ENCODE measurements around the gene CFLAR. TPM values are rescaled to one million over a fixed set of nuclear protein-coding genes. Genes with fewer than 3 reads are reported as not detected.
"Not testable (repeated sequence)": the region's sequence is repeated elsewhere in the genome, so short reads cannot be mapped to it uniquely, and the experiment has no call there.

Gene CFLAR
- total and polyA plus RNA-seq, 5 experiments from 2014 or later: 50.7 to 142 (median 93.3) TPM

GRCh38 chr2:201138401-201138970 is 22.5 kb downstream of the CFLAR start:
- Mint-ChIP-seq H3K27me3 (no peaks in the 10 kb centered on the region), H3K4me3 (no peak overlapping the region), H3K27ac (peak overlapping the region in 3 of 10 donors; percentile 37 to 71 (median 61)), H3K4me1 (peaks cover under 1 to 17% (median 9%) of the 10 kb centered on the region in 4 donors), H3K9me3 (no peaks in the 10 kb centered on the region), H3K36me3 (peaks cover 6 to 87% (median 16%) of the 10 kb centered on the region in 3 donors)
- DNase-seq: no peak
- POLR2A ChIA-PET: interaction anchor here (1.7 kb wide), 1 partner anchor 20 kb away, joined by 5 read pairs; no protein-coding TSS in a partner anchor
- no peak for ATAC-seq

DNA sequence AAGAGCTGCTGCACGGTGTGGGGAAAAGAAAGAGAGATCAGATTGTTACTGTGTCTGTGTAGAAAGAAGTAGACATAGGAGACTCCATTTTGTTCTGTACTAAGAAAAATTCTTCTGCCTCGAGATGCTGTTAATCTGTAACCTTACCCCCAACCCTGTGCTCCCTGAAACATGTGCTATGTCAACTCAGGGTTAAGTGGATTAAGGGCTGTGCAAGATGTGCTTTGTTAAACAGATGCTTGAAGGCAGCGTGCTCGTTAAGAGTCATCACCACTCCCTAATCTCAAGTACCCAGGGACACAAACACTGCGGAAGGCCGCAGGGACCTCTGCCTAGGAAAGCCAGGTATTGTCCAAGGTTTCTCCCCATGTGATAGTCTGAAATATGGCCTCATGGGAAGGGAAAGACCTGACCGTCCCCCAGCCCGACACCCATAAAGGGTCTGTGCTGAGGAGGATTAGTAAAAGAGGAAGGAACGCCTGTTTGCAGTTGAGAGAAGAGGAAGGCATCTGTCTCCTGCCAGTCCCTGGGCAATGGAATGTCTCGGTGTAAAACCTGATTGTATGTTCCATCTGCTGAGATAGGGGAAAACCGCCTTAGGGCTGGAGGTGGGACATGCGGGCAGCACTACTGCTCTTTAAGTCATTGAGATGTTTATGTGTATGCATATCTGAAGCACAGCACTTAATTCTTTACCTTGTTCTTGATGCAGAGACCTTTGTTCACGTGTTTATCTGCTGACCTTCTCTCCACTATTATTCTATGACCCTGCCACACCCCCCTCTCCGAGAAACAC is 23.2 kb downstream of the CFLAR start:
- H3K4me1 Mint-ChIP-seq: peaks cover 0 to 17% (median 9%) of the 10 kb centered on the region in 4 donors
- H3K9me3 Mint-ChIP-seq, POLR2A ChIA-PET, H3K4me3 Mint-ChIP-seq, H3K27me3 Mint-ChIP-seq, DNase-seq, ATAC-seq: not testable (repeated sequence)
- H3K27ac Mint-ChIP-seq: peak overlapping the region in 6 of 10 donors; percentile 37 to 71 (median 54)
- peaks cover 6 to 85% (median 16%) of the 10 kb centered on the region in 3 donors for H3K36me3 Mint-ChIP-seq

GRCh38 chr2:201139836-201140604 is 24.1 kb downstream of the CFLAR start:
- no peak overlapping the region for H3K4me3 Mint-ChIP-seq
- ATAC-seq (no peak), DNase-seq (no peak)
- H3K27ac Mint-ChIP-seq: peak overlapping the region in 2 of 10 donors; percentile 43 to 46
- peaks cover 0 to 16% (median 9%) of the 10 kb centered on the region in 4 donors for H3K4me1 Mint-ChIP-seq
- H3K36me3 Mint-ChIP-seq: peaks cover 6 to 85% (median 16%) of the 10 kb centered on the region in 3 donors
- H3K27me3 Mint-ChIP-seq: no peaks in the 10 kb centered on the region
- H3K9me3 Mint-ChIP-seq: no peaks in the 10 kb centered on the region
- POLR2A ChIA-PET: no interaction called here

GRCh38 chr2:201144101-201145051 is 28.4 kb downstream of the CFLAR start:
- Mint-ChIP-seq H3K4me3 (no peak overlapping the region), H3K9me3 (no peaks in the 10 kb centered on the region), H3K27me3 (no peaks in the 10 kb centered on the region), H3K27ac (peak overlapping the region in 1 of 10 donors; percentile 7), H3K36me3 (peaks cover 0 to 65% (median 6%) of the 10 kb centered on the region in 3 donors), H3K4me1 (peaks cover 0 to 10% (median 3%) of the 10 kb centered on the region in 4 donors)
- POLR2A ChIA-PET: interaction anchor here (1.8 kb wide), 1 partner anchor 26 kb away, joined by 7 read pairs; no protein-coding TSS in a partner anchor
- ATAC-seq: no peak
- no peak for DNase-seq

- Mint-ChIP-seq H3K27ac (peak overlapping the region in 9 of 10 donors; percentile 10 to 70 (median 49)), H3K4me1 (peaks cover 7 to 42% (median 16%) of the 10 kb centered on the region in 4 donors), H3K36me3 (peaks cover 0 to 66% (median 15%) of the 10 kb centered on the region in 3 donors), H3K4me3 (no peak overlapping the region), H3K9me3 (no peaks in the 10 kb centered on the region), H3K27me3 (no peaks in the 10 kb centered on the region)
- POLR2A ChIA-PET: interaction anchor here (0.6 to 1.5 kb wide), 3 partner anchors 19 to 1193 kb away, joined by 3 to 6 read pairs (median 3); no protein-coding TSS in a partner anchor
- ATAC-seq: no peak
- DNase-seq: no peak
These were observed 32.5 kb downstream of the CFLAR start for GRCh38 chr2:201148434-201148990.

DNA sequence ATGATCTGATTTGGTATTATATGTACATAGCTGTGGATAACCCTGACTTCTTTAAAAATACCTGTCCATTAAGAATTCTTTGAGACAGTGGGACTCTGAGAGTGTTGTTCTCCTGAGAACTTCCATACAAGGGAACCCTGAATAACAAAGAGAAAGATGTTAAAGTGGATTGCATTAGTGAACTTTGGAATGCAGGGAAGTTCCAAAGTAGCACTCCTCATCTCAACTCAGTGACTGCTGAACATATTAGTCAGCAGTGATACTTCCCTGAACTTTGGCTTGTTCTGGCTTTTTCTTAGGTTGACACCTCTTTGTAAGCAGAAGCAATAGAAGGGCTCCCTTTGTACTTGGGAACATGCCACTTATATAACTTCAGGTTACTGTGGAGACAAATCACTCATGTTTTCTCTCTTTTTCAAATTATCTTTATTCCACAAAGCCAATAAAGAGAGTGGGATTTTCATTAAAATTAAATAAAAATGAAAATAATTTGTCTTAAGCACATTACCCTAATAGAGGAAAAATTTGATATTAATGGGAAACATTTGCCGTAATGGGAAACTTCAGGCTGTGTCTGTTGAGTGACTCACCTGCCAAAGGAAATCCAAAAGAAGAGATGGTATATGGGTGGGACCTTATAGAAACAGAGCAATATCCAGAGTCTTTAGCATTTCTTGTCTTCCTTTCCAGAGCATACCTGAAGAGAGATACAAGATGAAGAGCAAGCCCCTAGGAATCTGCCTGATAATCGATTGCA is 33.3 kb downstream of the CFLAR start:
- H3K4me1 Mint-ChIP-seq: peaks cover 7 to 42% (median 16%) of the 10 kb centered on the region in 4 donors
- H3K36me3 Mint-ChIP-seq: peaks cover 0 to 64% (median 15%) of the 10 kb centered on the region in 3 donors
- H3K9me3 Mint-ChIP-seq: no peaks in the 10 kb centered on the region
- DNase-seq (no peak), ATAC-seq (no peak)
- peak overlapping the region in 9 of 10 donors; percentile 10 to 70 (median 49) for H3K27ac Mint-ChIP-seq
- POLR2A ChIA-PET: interaction anchor here (0.6 to 1.5 kb wide), 4 partner anchors 18 to 1192 kb away, joined by 3 to 6 read pairs (median 3); no protein-coding TSS in a partner anchor
- no peak overlapping the region for H3K4me3 Mint-ChIP-seq
- no peaks in the 10 kb centered on the region for H3K27me3 Mint-ChIP-seq

GRCh38 chr2:201149821-201150165 is 33.8 kb downstream of the CFLAR start:
- Mint-ChIP-seq H3K27ac (peak overlapping the region in 6 of 10 donors; percentile 14 to 77 (median 46)), H3K4me1 (peaks cover 9 to 46% (median 16%) of the 10 kb centered on the region in 4 donors), H3K36me3 (peaks cover 0 to 70% (median 15%) of the 10 kb centered on the region in 3 donors)
- POLR2A ChIA-PET: interaction anchor here (0.7 kb wide), 1 partner anchor 18 kb away, joined by 3 read pairs; no protein-coding TSS in a partner anchor
- not testable (repeated sequence) for H3K9me3 Mint-ChIP-seq, H3K27me3 Mint-ChIP-seq, ATAC-seq, DNase-seq, H3K4me3 Mint-ChIP-seq

- POLR2A ChIA-PET: no interaction called here
- H3K4me3 Mint-ChIP-seq: peak overlapping the region in 1 of 10 donors; percentile 39
- H3K9me3 Mint-ChIP-seq: no peaks in the 10 kb centered on the region
- DNase-seq (no peak), ATAC-seq (no peak)
- H3K4me1 Mint-ChIP-seq: peaks cover 9 to 53% (median 16%) of the 10 kb centered on the region in 4 donors
- peaks cover 0 to 72% (median 15%) of the 10 kb centered on the region in 3 donors for H3K36me3 Mint-ChIP-seq
- peak overlapping the region in 8 of 10 donors; percentile 4 to 90 (median 74) for H3K27ac Mint-ChIP-seq
- H3K27me3 Mint-ChIP-seq: no peaks in the 10 kb centered on the region
These were observed 34.6 kb downstream of the CFLAR start for GRCh38 chr2:201150454-201151020.

DNA sequence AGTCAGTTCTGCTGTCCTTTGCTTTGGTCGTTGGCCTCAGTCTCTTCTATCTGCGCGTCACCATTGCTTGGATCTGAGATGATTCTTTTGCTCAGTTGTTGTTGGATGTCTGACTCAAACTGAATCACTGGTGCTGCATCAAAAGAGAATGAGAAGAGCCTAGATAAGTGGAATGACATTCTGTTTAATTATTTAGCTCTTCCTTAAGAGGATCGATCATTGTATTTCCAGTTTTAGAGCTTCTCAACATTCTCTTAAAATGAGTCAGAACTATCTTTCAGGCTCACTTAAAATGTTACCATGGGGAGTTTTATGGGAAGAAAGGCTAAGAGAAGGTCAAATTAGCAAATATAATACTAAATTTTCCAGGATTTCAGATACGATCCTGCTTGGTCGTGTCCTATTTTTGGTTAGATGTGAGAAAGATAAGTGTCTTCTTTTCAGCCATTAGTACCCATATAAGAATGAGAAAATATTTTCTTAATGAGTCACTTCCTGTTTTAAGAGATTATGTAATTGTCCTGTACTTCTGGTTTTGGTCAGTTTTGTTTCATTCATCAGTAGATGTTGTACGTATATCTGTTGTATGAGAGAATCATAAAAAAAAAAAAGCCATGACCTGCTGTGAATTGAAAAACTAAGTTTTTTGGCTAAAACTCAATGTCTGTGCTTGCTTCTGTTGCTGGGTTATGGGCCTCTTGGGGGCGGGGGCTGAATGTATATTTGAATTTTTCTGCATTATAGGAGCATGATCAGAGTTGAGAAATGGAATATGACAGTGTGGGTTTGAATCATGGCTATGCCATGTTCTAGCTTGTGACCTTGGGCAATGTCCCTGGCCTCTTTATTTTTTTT is 35.4 kb downstream of the CFLAR start:
- Mint-ChIP-seq H3K4me3 (peak overlapping the region in 1 of 10 donors; percentile 39), H3K27me3 (no peaks in the 10 kb centered on the region), H3K27ac (peak overlapping the region; percentile 27 to 90 (median 80)), H3K9me3 (no peaks in the 10 kb centered on the region), H3K4me1 (peaks cover 9 to 62% (median 16%) of the 10 kb centered on the region in 4 donors), H3K36me3 (peaks cover 0 to 74% (median 15%) of the 10 kb centered on the region in 3 donors)
- DNase-seq (no peak), ATAC-seq (no peak)
- POLR2A ChIA-PET: interaction anchor here (0.5 kb wide), 1 partner anchor 36 kb away, joined by 3 read pairs; no protein-coding TSS in a partner anchor

DNA sequence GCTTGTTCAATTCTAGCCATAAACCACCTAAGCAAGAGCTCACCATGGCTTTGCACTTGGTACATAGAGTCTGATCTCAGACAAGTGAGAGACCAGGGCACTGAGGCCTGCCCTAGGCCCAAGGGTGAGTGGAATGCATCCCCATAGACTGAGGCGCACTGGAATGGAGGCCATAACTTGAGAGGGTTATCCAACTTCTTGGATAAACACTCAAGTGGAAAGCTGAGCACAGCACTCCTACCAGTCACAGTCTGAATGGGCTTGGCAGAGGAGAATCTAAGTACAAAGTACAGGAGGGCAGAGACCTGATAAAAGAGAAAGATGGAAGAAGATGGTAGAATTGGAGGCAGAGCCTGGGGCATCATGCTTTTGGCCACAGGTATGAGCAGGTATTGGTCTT is 36.6 kb downstream of the CFLAR start:
- H3K4me3 Mint-ChIP-seq: no peak overlapping the region
- POLR2A ChIA-PET: interaction anchor here (3.2 kb wide), 1 partner anchor 35 kb away, joined by 11 read pairs; the partner anchor contains the start of gene CFLAR
- H3K27ac Mint-ChIP-seq: peak overlapping the region in 8 of 10 donors; percentile 38 to 84 (median 66)
- DNase-seq: no peak
- H3K4me1 Mint-ChIP-seq: peaks cover 9 to 72% (median 14%) of the 10 kb centered on the region in 4 donors
- no peaks in the 10 kb centered on the region for H3K9me3 Mint-ChIP-seq
- H3K27me3 Mint-ChIP-seq: no peaks in the 10 kb centered on the region
- no peak for ATAC-seq
- peaks cover 0 to 71% (median 15%) of the 10 kb centered on the region in 3 donors for H3K36me3 Mint-ChIP-seq
